ENCODE measurements around the gene GPR68.

GPR68 gene

DNA sequence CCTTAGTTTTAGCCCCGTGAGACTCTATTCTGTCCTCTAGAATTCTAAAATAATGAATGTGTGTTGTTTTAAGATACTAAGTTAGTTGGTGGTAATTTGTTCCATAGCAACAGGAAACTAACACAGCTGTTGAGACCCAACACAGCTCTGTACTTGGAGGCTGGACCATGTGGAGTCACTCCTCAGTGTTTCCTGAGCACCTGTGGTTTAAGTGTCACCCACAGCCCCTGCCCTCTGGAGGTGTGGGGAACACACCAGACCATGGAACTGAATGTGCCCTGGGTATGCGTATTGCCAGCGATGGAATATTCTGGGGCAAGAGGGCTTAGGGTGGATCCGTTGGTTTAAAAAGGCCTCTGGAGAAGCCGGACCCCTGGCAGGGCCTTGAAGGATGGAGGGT lies 16.6 kb upstream of the GPR68 start:
- Histone ChIP-seq H3K4me3 (no peak overlapping the region), H3K9ac (ENCODE audit: insufficient read length) (no peak overlapping the region), H3K9me3 (ENCODE audit: low read depth, low read length) (no peaks in the 10 kb centered on the region), H3K27ac (no peak overlapping the region), H3K36me3 (ENCODE audit: insufficient read depth, low read length) (no peaks in the 10 kb centered on the region)
- no peak for DNase-seq (ENCODE audit: low read depth, low spot score)
- no peak for TF ChIP-seq EZH2 (IDR thresholded peaks at IDR 0.05)
- no peak for TF ChIP-seq POLR2AphosphoS5 (IDR thresholded peaks at IDR 0.05; ENCODE audit: borderline replicate concordance, low read depth, low read length)
- TF ChIP-seq FOXP2 (optimal IDR thresholded peaks at IDR 0.05; ENCODE audit: control extremely low read depth, extremely low read length, insufficient read depth), result no peak

DNA sequence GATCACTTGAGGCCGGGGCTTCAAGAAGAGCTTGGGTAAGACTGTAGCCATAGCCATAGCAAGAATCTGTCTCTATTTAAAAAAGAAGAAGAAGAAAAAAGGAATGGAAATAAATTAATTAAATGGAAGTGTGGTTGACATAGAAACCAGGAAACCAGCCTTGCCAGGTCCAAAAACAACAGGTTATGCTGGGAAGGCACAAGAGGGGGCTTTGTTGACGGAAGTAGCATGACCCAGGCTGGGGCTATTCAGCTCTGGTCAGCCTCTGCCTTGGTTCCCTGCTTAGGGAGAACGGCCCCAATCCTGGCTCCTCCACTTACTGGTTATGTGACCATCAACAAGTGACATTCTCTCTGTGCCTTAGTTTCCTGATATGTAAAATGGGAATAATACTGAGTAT lies 14.4 kb upstream of the GPR68 start:
- H3K27ac ChIP-seq, result no peak overlapping the region
- no peak for DNase-seq (ENCODE audit: low read depth, low spot score)

DNA sequence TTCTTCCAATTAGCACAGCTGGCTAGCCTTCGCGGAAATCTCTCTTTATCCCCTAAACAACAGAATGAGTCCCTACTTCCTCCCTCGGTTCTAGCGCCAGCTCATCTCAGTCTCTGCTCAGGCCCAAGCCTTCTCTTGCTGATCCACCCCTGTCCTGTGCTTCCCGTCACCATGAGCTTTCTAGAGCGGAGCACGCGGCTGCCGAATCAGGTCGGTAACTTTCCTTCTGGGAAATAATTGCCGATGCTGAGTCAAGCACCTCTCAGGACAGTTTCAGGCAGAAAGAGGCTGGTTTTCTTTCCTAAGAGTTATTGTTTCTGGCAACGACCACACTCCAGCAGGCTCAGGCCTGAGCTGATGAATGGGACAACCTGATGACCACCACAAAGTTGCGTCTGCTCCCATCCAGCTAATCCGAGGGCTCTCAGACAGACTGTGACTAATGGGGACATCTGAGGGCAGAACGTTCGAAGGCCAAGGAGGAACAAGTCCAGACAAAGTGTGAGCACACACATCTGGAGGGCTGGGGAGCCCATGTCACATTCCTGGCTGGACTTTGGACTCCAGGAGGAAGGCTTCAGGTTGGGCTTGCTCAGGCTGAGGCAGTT lies 13.6 kb upstream of the GPR68 start:
- no peak for TF ChIP-seq POLR2AphosphoS5 (IDR thresholded peaks at IDR 0.05; ENCODE audit: borderline replicate concordance, low read depth, low read length)
- TF ChIP-seq EZH2 (IDR thresholded peaks at IDR 0.05), result no peak
- TF ChIP-seq FOXP2 (optimal IDR thresholded peaks at IDR 0.05; ENCODE audit: control extremely low read depth, extremely low read length, insufficient read depth), result no peak
- no peak overlapping the region for H3K9ac ChIP-seq (ENCODE audit: insufficient read length)
- H3K9me3 ChIP-seq (ENCODE audit: low read depth, low read length), result no peaks in the 10 kb centered on the region
- no peaks in the 10 kb centered on the region for H3K36me3 ChIP-seq (ENCODE audit: insufficient read depth, low read length)
- H3K27ac ChIP-seq, result no peak overlapping the region
- H3K4me3 ChIP-seq, result no peak overlapping the region
- no peak for DNase-seq (ENCODE audit: low read depth, low spot score)

More for the DNA sequence above, 14.4 kb upstream of the GPR68 start:
- Histone ChIP-seq H3K4me3 (no peak overlapping the region), H3K9me3 (ENCODE audit: low read depth, low read length) (no peaks in the 10 kb centered on the region), H3K36me3 (ENCODE audit: insufficient read depth, low read length) (no peaks in the 10 kb centered on the region), H3K9ac (ENCODE audit: insufficient read length) (no peak overlapping the region)
- TF ChIP-seq POLR2AphosphoS5 (IDR thresholded peaks at IDR 0.05; ENCODE audit: borderline replicate concordance, low read depth, low read length) (no peak), EZH2 (IDR thresholded peaks at IDR 0.05) (no peak), FOXP2 (optimal IDR thresholded peaks at IDR 0.05; ENCODE audit: control extremely low read depth, extremely low read length, insufficient read depth) (no peak)

DNA sequence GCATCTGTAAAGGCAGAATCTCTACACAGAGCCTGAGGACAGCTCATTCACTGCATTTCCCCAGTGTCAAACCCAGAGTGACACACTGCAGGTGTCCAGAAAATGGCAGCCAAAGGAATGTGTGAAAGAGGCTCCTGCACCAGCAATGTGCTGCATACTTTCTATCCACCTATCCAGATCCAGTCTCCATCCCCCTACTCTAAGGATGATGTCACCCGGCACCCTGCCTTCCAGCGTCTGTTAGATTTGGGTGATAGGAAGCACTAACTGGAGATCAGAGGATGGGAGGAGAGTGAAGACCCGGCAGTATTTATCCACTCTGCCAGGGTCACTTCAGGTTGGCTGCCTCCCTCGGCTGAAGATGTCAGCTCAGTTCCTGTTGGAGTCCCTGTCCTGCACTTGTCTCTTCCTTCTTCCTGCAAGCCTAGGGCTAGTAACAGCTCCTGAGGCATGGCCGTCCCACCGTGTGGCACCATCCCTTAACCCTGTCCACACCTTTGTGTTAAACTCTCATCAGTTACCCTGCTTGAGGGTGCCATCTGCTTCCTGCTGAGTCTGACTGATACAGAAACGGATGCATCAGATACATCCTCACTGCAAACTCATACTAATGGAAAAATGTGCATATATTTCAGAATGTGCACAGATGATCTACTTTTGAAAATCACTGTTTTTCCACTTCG lies 13.0 kb upstream of the GPR68 start:
- Histone ChIP-seq H3K27ac (no peak overlapping the region), H3K9me3 (ENCODE audit: low read depth, low read length) (no peaks in the 10 kb centered on the region), H3K9ac (ENCODE audit: insufficient read length) (no peak overlapping the region), H3K36me3 (ENCODE audit: insufficient read depth, low read length) (no peaks in the 10 kb centered on the region), H3K4me3 (no peak overlapping the region)
- no peak for TF ChIP-seq POLR2AphosphoS5 (IDR thresholded peaks at IDR 0.05; ENCODE audit: borderline replicate concordance, low read depth, low read length)
- TF ChIP-seq EZH2 (IDR thresholded peaks at IDR 0.05), result no peak
- no peak for TF ChIP-seq FOXP2 (optimal IDR thresholded peaks at IDR 0.05; ENCODE audit: control extremely low read depth, extremely low read length, insufficient read depth)
- DNase-seq (ENCODE audit: low read depth, low spot score), result no peak

DNA sequence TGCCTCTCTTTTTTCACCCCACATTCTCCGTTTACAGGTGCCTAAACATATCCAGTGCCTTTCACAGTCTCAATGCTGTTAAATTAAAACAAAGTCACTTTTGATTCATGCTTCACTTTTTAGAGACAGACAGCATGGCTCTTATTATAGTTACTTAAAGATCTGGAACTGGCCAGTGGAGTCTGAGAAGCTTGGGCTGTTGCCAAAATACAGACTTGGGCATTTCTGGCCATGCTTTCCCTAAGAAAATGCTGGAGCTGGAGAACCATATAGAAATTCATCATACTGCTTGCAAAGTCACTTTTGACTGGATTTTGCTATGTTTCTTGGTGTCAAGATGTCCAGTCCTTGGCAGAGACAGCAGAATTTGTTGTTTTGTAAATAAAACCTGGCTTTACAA lies 12.2 kb upstream of the GPR68 start:
- TF ChIP-seq FOXP2 (optimal IDR thresholded peaks at IDR 0.05; ENCODE audit: control extremely low read depth, extremely low read length, insufficient read depth) (no peak), POLR2AphosphoS5 (IDR thresholded peaks at IDR 0.05; ENCODE audit: borderline replicate concordance, low read depth, low read length) (no peak), EZH2 (IDR thresholded peaks at IDR 0.05) (no peak)
- Histone ChIP-seq H3K9me3 (ENCODE audit: low read depth, low read length) (no peaks in the 10 kb centered on the region), H3K27ac (no peak overlapping the region), H3K4me3 (no peak overlapping the region), H3K36me3 (ENCODE audit: insufficient read depth, low read length) (no peaks in the 10 kb centered on the region), H3K9ac (ENCODE audit: insufficient read length) (no peak overlapping the region)
- no peak for DNase-seq (ENCODE audit: low read depth, low spot score)

DNA sequence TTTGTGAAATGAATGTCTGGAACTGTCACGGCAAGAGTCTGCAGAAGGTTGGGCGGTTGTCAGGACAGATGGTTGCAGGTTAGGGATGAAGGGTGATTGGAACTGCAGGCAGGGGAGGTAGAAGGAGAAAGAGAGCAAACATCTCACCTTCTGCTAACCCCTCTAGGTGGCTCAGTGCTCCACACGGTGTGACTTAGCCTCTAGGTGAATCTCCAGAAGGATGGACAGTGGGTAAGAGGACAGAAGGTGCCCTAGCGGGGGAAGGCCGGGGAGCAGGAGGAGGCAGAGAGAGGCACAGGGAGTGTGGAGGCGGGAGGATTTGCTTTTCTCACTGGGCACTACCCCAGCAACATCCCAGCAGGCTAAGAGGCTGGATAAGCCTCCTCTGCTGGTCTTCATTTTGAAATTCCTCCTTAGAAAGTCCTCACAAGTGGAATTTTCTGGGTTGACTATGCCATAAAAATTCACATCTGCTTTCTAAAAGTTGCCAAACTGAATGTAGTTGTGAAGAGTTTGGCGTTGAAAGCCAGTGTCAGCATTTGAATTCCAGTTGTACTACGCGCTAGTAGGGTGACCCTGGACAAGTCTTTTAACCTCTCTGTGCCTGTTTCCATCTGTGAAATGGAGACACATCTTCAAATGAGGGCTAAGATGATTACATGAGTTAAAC lies 10.7 kb upstream of the GPR68 start:
- H3K27ac ChIP-seq, result no peak overlapping the region
- H3K9me3 ChIP-seq (ENCODE audit: low read depth, low read length), result no peaks in the 10 kb centered on the region
- no peak overlapping the region for H3K9ac ChIP-seq (ENCODE audit: insufficient read length)
- H3K4me3 ChIP-seq, result no peak overlapping the region
- no peak for DNase-seq (ENCODE audit: low read depth, low spot score)
- no peak for TF ChIP-seq POLR2AphosphoS5 (IDR thresholded peaks at IDR 0.05; ENCODE audit: borderline replicate concordance, low read depth, low read length)
- no peak for TF ChIP-seq EZH2 (IDR thresholded peaks at IDR 0.05)
- no peak for TF ChIP-seq FOXP2 (optimal IDR thresholded peaks at IDR 0.05; ENCODE audit: control extremely low read depth, extremely low read length, insufficient read depth)
- no peaks in the 10 kb centered on the region for H3K36me3 ChIP-seq (ENCODE audit: insufficient read depth, low read length)

DNA sequence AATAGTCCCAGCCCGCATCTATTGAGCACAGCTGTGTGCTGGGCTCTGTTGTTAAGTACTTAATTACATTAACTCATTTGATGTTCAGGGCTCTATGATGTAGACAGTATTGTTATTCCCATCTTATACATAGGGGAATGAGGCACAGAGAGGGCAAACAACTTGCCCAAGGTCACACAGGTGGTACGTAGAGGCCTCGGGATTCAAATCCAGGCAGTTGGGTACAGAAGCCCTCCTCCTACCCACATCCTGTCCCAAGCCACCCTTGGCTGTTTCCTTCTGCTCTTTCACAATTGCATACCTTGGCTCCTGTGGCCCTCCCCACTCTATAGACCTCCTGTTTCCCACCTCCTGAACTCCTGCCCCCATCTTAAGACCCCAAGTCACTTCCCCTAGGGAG lies 10.0 kb upstream of the GPR68 start:
- Histone ChIP-seq H3K4me3 (no peak overlapping the region), H3K27ac (no peak overlapping the region), H3K9me3 (ENCODE audit: low read depth, low read length) (no peaks in the 10 kb centered on the region), H3K36me3 (ENCODE audit: insufficient read depth, low read length) (no peaks in the 10 kb centered on the region), H3K9ac (ENCODE audit: insufficient read length) (no peak overlapping the region)
- no peak for DNase-seq (ENCODE audit: low read depth, low spot score)
- TF ChIP-seq FOXP2 (optimal IDR thresholded peaks at IDR 0.05; ENCODE audit: control extremely low read depth, extremely low read length, insufficient read depth), result no peak
- TF ChIP-seq EZH2 (IDR thresholded peaks at IDR 0.05), result no peak
- no peak for TF ChIP-seq POLR2AphosphoS5 (IDR thresholded peaks at IDR 0.05; ENCODE audit: borderline replicate concordance, low read depth, low read length)

DNA sequence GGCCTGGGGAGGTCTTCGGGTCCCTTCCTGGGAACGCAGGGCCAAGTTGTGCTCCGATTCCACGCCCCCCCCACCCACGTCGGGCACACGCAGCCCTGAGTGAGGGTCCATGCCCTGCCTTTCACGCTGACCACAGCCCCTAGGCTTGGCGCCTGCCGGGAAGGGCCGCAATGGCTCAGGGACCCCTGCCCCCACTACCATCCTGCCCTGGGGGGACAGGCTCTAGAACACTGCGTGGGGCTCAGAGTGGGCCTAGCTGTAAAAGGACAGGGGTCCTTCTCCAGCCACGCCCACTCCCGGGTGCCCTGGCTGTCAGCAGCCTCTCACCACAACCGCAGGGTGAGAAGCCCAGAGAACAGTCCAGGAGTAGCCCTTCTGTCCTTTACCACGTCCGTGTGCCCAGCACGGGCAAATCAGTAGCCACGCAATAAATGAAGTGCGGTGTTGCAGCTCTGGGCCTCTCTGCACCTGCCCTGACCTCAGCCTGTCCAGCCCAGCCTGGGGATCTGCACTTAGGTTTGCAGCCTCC lies 9.4 kb upstream of the GPR68 start:
- Histone ChIP-seq H3K36me3 (ENCODE audit: insufficient read depth, low read length) (no peaks in the 10 kb centered on the region), H3K9ac (ENCODE audit: insufficient read length) (no peak overlapping the region), H3K27ac (no peak overlapping the region), H3K9me3 (ENCODE audit: low read depth, low read length) (no peaks in the 10 kb centered on the region), H3K4me3 (no peak overlapping the region)
- TF ChIP-seq POLR2AphosphoS5 (IDR thresholded peaks at IDR 0.05; ENCODE audit: borderline replicate concordance, low read depth, low read length), result no peak
- no peak for TF ChIP-seq EZH2 (IDR thresholded peaks at IDR 0.05)
- no peak for TF ChIP-seq FOXP2 (optimal IDR thresholded peaks at IDR 0.05; ENCODE audit: control extremely low read depth, extremely low read length, insufficient read depth)
- DNase-seq (ENCODE audit: low read depth, low spot score), result no peak
